HG03280 (cell line): Measurements from ENCODE around the gene CASS4.

Source experiments
- ATAC-seq: cut with Tn5 transposase; IDR thresholded peaks from one replicate; pipeline ENCODE4 v1.9.1; 2021; ENCODE audit warnings: mild to moderate bottlenecking, moderate library complexity; ENCODE audit not compliant: unreplicated experiment

Gene CASS4

DNA sequence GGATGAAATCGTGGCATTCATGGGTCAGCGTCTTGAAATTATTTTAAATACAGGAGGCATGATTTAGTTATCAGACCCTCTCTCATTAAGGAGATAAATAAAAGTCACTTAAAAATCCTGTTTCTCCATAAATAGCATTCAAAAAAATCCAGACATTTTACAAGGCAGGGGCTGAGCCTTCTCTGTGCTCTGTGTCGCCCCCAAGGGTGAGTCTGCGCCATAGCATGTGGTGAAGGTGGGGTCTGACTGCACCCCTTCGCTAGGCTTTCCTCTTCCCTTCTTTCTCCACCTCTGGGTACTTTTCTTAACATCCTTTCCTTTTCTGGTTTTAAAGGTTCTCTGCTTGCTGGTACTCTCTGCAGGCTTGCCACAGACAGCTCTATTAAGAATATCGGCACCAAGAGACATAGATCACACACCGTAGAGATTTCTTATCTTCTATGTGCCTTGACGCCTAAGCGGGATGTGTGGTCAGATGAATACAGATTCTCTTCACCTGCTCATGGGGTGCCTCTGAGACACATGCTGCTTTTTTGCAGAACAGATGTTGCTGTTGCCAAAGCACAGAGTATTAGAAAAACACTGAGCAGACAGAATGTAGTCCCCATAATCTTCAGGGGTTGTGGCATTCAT is 92.4 kb downstream of the CASS4 start:
- ATAC-seq: no peak

DNA sequence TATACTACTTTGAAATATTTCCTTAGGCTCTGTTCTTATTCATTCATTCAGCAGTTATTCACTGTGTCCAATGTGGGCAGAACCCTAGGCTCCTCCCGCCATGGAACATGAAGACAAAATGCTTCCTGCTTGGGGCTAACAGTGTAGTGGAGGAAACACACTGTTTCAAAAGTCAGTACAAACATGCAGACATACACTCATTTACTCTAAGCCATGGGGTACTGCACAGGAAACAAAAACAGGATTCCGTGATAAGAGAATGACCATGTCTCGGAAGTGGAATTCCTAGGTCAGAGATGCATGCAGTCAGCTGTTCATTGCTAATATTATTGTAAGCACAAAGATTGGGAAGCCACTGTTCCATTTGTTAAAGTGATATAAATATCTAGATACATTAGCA is 94.0 kb downstream of the CASS4 start:
- ATAC-seq: no peak
